Activated CD4-positive, alpha-beta T cell treated with anti-CD3 and anti-CD28 coated beads, Interleukin-2, Interleukin-6, amounts not matched to agents 100 ng/mL and 50 ng/mL, durations not matched to agents 16 hours and 8 hours (primary cell): ENCODE measurements around the gene PTPN4.

Experiments used
- DNase-seq: peaks from one replicate; pipeline ENCODE4 v3.0.0-alpha.2; 2020

PTPN4 gene

DNA sequence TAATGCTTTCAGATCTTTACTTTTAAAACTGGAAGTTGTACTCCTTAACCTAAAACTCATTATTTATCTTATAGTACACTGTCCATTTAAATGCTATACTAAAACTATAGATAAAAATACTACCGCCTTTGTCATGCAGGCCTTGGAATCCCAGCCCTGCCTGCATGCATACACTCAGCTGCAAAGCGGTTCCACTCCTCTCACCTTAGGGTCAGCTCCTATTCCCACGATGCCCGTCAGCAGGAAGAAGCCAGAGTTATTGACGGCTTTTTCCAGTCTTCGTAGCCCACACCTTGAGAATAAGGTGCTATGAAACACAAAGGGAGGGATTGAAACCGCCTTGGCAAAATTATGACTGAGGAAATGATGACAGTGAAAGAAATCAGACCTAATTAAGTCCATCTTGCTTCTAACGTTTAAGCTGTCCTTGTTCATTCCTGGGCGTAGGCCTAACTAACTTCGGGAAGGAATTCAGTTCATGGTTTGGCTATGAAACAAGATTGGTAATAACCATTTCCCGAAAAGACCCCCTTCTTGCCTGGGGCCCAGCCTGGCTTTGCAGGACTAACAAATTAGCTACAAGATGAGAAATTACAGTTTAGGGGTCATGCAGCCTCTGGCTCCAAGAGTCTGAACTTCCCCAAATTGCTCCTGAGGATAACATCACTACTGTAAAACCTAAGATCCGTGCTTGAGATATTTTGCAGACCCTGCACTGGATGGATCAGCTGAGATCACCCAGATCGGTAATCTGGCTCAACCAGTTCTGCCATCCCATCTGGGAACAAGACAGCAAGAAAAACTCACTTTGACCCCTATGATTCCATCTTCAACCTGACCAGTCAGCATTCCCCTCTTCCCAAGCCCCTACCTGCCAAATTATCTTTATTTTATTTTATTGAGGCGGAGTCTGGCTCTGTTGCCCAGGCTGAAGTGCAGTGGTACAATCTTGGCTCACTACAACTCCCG lies 270.2 kb downstream of the PTPN4 start:
- no peak for DNase-seq

DNA sequence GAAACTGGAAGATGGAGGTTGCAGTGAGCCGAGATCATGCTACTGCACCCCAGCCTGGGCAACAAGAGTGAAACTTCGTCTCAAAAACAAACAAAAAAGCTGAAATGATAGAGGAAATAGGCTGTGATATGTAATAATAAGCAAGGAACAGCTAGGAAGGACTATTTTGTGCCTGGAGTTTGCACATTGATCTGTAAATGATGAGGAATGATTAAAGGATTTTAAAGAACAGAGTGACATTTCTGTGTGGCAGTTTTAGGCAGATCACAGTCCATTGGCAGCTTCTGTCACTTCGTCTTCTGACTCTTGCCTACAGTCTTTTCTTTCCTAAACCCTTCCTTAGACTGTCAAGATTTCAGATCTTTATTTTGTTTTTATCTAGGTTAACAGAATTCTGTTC lies 272.6 kb downstream of the PTPN4 start:
- no peak for DNase-seq
